SK-N-SH (cell line): ENCODE data around the gene LCP2. TPM values are rescaled to one million over a fixed set of nuclear protein-coding genes. Genes with fewer than 3 reads are reported as not detected.

Experiments used
- CTCF ChIA-PET: fragments of 300-600, 350-600 bp; formaldehyde crosslinking; extraction: SDS; loops from one replicate; lab custom pipeline; 2021; lab: Yijun Ruan, JAX
- POLR2A ChIA-PET: fragments of 350-600 bp; sonication (Branson Sonifier 250); formaldehyde crosslinking; extraction: SDS; loops from one replicate; lab custom pipeline; 2020; ENCODE audit warnings: antibody characterized with exemption, inconsistent platforms; lab: Yijun Ruan, JAX
- DNase-seq: peaks from one replicate; pipeline ENCODE4 v3.0.0; 2012
- H2AFZ ChIP-seq: fragments of 200-600 bp; sonication (generic); 2 replicates; pipeline ENCODE4 v1.8.1; 2016; ENCODE audit warnings: antibody characterized with exemption, mild to moderate bottlenecking, low read depth
- H3F3A ChIP-seq: fragments of 200-600 bp; sonication (generic); replicated peaks from 2 replicates; pipeline ENCODE3; 2016; ENCODE audit warnings: antibody characterized with exemption, mild to moderate bottlenecking; ENCODE audit not compliant: insufficient read depth
- H3K27ac ChIP-seq, 2 experiments: fragments of 200-500 bp in 1 of 2; fragments of 200-600 bp in 1 of 2; sonication (Bioruptor generic) in 1 of 2; sonication (generic), shearing (Covaris generic) in 1 of 2; 2 replicates each; pipeline versions ENCODE4 v1.5.1 to v1.6.1; 2014 to 2016; ENCODE audit warnings: low read depth in 2 of 2, inconsistent platforms in 1 of 2, low read length in 1 of 2, mild to moderate bottlenecking in 1 of 2, mixed read lengths in 1 of 2
- H3K27me3 ChIP-seq: fragments of 200-600 bp; sonication (generic), shearing (Covaris generic); 2 replicates; pipeline ENCODE4 v1.6.1; 2016; ENCODE audit warnings: mixed run types; ENCODE audit not compliant: insufficient read depth
- H3K36me3 ChIP-seq, 2 experiments: fragments of 200-500 bp in 1 of 2; fragments of 200-600 bp in 1 of 2; sonication (Bioruptor generic) in 1 of 2; sonication (generic) in 1 of 2; replicated peaks in 1 of 2; 2 replicates each; pipeline versions ENCODE3 to v1.5.1; 2014 to 2016; ENCODE audit warnings: low read length in 1 of 2, mild to moderate bottlenecking in 1 of 2; ENCODE audit not compliant: insufficient read depth in 2 of 2, control insufficient read depth in 1 of 2
- H3K4me1 ChIP-seq, 2 experiments: fragments of 200-500 bp in 1 of 2; fragments of 200-600 bp in 1 of 2; sonication (Bioruptor generic) in 1 of 2; sonication (generic), shearing (Covaris generic) in 1 of 2; 2 replicates each; pipeline versions ENCODE4 v1.5.1 to v1.6.1; 2014 to 2016; ENCODE audit warnings: low read depth in 1 of 2, low read length in 1 of 2, mixed run types in 1 of 2; ENCODE audit not compliant: insufficient read depth in 2 of 2, control insufficient read depth in 1 of 2
- H3K4me2 ChIP-seq: fragments of 200-600 bp; sonication (generic), shearing (Covaris generic); 2 replicates; pipeline ENCODE4 v1.6.1; 2017; ENCODE audit warnings: mixed run types
- H3K4me3 ChIP-seq, 2 experiments: fragments of 200-500 bp in 1 of 2; fragments of 200-600 bp in 1 of 2; sonication (Bioruptor generic) in 1 of 2; sonication (generic), shearing (Covaris generic) in 1 of 2; 2 replicates each; pipeline versions ENCODE4 v1.5.1 to v1.8.1; 2014 to 2016; ENCODE audit warnings: low read depth in 2 of 2, inconsistent platforms in 1 of 2, low read length in 1 of 2, mild to moderate bottlenecking in 1 of 2, mixed read lengths in 1 of 2, moderate library complexity in 1 of 2
- H3K79me2 ChIP-seq: fragments of 200-600 bp; sonication (generic); 2 replicates; pipeline ENCODE4 v1.8.1; 2017; ENCODE audit warnings: mild to moderate bottlenecking; ENCODE audit not compliant: insufficient read depth
- H3K9ac ChIP-seq: fragments of 200-600 bp; sonication (generic); 2 replicates; pipeline ENCODE4 v1.6.1; 2017; ENCODE audit warnings: mixed run types
- H3K9me2 ChIP-seq: fragments of 200-600 bp; sonication (generic); 2 replicates; pipeline ENCODE4 v1.6.1; 2017; ENCODE audit warnings: mixed run types
- H3K9me3 ChIP-seq: fragments of 200-600 bp; sonication (generic); 2 replicates; pipeline ENCODE4 v1.6.1; 2017; ENCODE audit warnings: mixed run types, mild to moderate bottlenecking, moderate library complexity
- H4K20me1 ChIP-seq: fragments of 200-600 bp; sonication (generic); 2 replicates; pipeline ENCODE4 v1.6.1; 2017; ENCODE audit warnings: mild to moderate bottlenecking, mixed run types; ENCODE audit not compliant: insufficient read depth
- CHD2 ChIP-seq: fragments of 150-350 bp; IDR thresholded peaks from 2 replicates; pipeline ENCODE4 v1.6.1; 2018; ENCODE audit warnings: low read length; ENCODE audit not compliant: partially characterized antibody
- ELF1 ChIP-seq: IDR thresholded peaks from 2 replicates; pipeline ENCODE4 v1.4.0; 2012
- EP300 ChIP-seq, 2 experiments: IDR thresholded peaks; 2 replicates each; pipeline versions ENCODE4 v1.4.0 to v1.6.1; 2012; ENCODE audit warnings: borderline replicate concordance in 1 of 2, low read depth in 1 of 2, low read length in 1 of 2
- GABPA ChIP-seq: IDR thresholded peaks from 2 replicates; pipeline ENCODE4 v1.4.0; 2012; ENCODE audit warnings: low read depth, mild to moderate bottlenecking
- GATA2 ChIP-seq: sonication (generic); formaldehyde crosslinking; IDR thresholded peaks from 2 replicates; pipeline ENCODE4 v1.5.0; 2020; ENCODE audit warnings: mild to moderate bottlenecking, missing genetic modification reagents
- JUND ChIP-seq: IDR thresholded peaks from 2 replicates; pipeline ENCODE4 v1.4.0; 2012
- MEF2A ChIP-seq: IDR thresholded peaks from 2 replicates; pipeline ENCODE4 v1.4.0; 2012; ENCODE audit warnings: low read depth, borderline replicate concordance
- MXI1 ChIP-seq: IDR thresholded peaks from 2 replicates; pipeline ENCODE4 v1.6.1; 2012; ENCODE audit warnings: mild to moderate bottlenecking, low read depth, low read length, improper control_type of control experiment
- NRF1 ChIP-seq: IDR thresholded peaks from 2 replicates; pipeline ENCODE4 v1.6.1; 2012; ENCODE audit warnings: low read depth, mild to moderate bottlenecking, low read length
- RAD21 ChIP-seq: IDR thresholded peaks from 2 replicates; pipeline ENCODE4 v1.6.1; 2012; ENCODE audit warnings: mild to moderate bottlenecking, low read length
- RCOR1 ChIP-seq: fragments of 150-350 bp; IDR thresholded peaks from 2 replicates; pipeline ENCODE4 v1.6.1; 2017; ENCODE audit warnings: antibody characterized with exemption, low read length
- SMC3 ChIP-seq: IDR thresholded peaks from 2 replicates; pipeline ENCODE4 v1.6.1; 2012; ENCODE audit warnings: low read depth, low read length, improper control_type of control experiment
- TAF1 ChIP-seq: IDR thresholded peaks from 2 replicates; pipeline ENCODE4 v1.6.1; 2012; ENCODE audit warnings: low read depth, mild to moderate bottlenecking, low read length, moderate library complexity, borderline replicate concordance
- USF1 ChIP-seq: IDR thresholded peaks from 2 replicates; pipeline ENCODE4 v1.4.0; 2012; ENCODE audit warnings: low read depth, borderline replicate concordance
- YY1 ChIP-seq: IDR thresholded peaks from 2 replicates; pipeline ENCODE4 v1.4.0; 2012; ENCODE audit warnings: low read depth, mild to moderate bottlenecking
- ZBTB33 ChIP-seq: IDR thresholded peaks from 2 replicates; pipeline ENCODE4 v1.4.0; 2012; ENCODE audit warnings: low read depth, borderline replicate concordance
- WGBS: methylation state at CpG from one replicate; pipeline ENCODE4 v1.1.6; 2017; ENCODE audit warnings: low lambda C conversion rate; 5-methylcytosine and 5-hydroxymethylcytosine counted together
- polyA plus RNA-seq, 3 experiments: library from polyadenylated mRNA; depleted of rRNA; stranded (reverse); fragments of >200 nt; gene quantifications; 2 replicates each; pipeline ENCODE4 v1.2.3, GENCODE V29; 2012
- TF ChIP-seq, protein P1 (sequence below): fragments of 150-350 bp; IDR thresholded peaks from 2 replicates; pipeline ENCODE4 v1.6.1; 2016; ENCODE audit warnings: mild to moderate bottlenecking, low read depth, low read length
- TF ChIP-seq, protein P2 (sequence below): IDR thresholded peaks from 2 replicates; pipeline ENCODE4 v1.6.1; 2012; ENCODE audit warnings: mild to moderate bottlenecking, low read depth, low read length, moderate library complexity

The LCP2 gene
- polyA plus RNA-seq, 1 of the 3 experiments (the other 2 are of a cell fraction), result not detected

GRCh38 chr5:170221327-170221741 is 76.2 kb downstream of the LCP2 start:
- Histone ChIP-seq H3K79me2 (no peaks in the 10 kb centered on the region), H3K4me3 (no peak overlapping the region), H2AFZ (no peak overlapping the region), H4K20me1 (no peaks in the 10 kb centered on the region), H3K9me3 (no peaks in the 10 kb centered on the region), H3K36me3 (no peaks in the 10 kb centered on the region), H3K4me2 (no peak overlapping the region), H3K9ac (no peak overlapping the region), H3K4me1 (peaks cover 12 to 15% of the 10 kb centered on the region in 2 experiments; a peak in 3 of 4 replicates), H3K27me3 (no peaks in the 10 kb centered on the region), H3K27ac (no peak overlapping the region), H3K9me2 (no peaks in the 10 kb centered on the region), H3F3A (peaks cover 9% of the 10 kb centered on the region)
- TF ChIP-seq TAF1, result no peak
- TF ChIP-seq RAD21, result no peak
- TF ChIP-seq MXI1, result no peak
- TF ChIP-seq RCOR1, result no peak
- TF ChIP-seq GATA2, result no peak
- no peak for TF ChIP-seq ELF1
- no peak for TF ChIP-seq YY1
- no peak for TF ChIP-seq CHD2
- no peak for TF ChIP-seq USF1
- no peak for TF ChIP-seq ZBTB33
- TF ChIP-seq JUND, result no peak
- no peak for TF ChIP-seq SMC3
- TF ChIP-seq, protein P1, sequence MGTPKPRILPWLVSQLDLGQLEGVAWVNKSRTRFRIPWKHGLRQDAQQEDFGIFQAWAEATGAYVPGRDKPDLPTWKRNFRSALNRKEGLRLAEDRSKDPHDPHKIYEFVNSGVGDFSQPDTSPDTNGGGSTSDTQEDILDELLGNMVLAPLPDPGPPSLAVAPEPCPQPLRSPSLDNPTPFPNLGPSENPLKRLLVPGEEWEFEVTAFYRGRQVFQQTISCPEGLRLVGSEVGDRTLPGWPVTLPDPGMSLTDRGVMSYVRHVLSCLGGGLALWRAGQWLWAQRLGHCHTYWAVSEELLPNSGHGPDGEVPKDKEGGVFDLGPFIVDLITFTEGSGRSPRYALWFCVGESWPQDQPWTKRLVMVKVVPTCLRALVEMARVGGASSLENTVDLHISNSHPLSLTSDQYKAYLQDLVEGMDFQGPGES, result no peak
- no peak for TF ChIP-seq NRF1
- TF ChIP-seq, protein P2, sequence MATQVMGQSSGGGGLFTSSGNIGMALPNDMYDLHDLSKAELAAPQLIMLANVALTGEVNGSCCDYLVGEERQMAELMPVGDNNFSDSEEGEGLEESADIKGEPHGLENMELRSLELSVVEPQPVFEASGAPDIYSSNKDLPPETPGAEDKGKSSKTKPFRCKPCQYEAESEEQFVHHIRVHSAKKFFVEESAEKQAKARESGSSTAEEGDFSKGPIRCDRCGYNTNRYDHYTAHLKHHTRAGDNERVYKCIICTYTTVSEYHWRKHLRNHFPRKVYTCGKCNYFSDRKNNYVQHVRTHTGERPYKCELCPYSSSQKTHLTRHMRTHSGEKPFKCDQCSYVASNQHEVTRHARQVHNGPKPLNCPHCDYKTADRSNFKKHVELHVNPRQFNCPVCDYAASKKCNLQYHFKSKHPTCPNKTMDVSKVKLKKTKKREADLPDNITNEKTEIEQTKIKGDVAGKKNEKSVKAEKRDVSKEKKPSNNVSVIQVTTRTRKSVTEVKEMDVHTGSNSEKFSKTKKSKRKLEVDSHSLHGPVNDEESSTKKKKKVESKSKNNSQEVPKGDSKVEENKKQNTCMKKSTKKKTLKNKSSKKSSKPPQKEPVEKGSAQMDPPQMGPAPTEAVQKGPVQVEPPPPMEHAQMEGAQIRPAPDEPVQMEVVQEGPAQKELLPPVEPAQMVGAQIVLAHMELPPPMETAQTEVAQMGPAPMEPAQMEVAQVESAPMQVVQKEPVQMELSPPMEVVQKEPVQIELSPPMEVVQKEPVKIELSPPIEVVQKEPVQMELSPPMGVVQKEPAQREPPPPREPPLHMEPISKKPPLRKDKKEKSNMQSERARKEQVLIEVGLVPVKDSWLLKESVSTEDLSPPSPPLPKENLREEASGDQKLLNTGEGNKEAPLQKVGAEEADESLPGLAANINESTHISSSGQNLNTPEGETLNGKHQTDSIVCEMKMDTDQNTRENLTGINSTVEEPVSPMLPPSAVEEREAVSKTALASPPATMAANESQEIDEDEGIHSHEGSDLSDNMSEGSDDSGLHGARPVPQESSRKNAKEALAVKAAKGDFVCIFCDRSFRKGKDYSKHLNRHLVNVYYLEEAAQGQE, result no peak
- TF ChIP-seq EP300 (IDR thresholded peaks at IDR 0.05; ENCODE audit: borderline replicate concordance in 1 of 2, low read depth in 1 of 2, low read length in 1 of 2), result no peak
- TF ChIP-seq MEF2A, result no peak
- no peak for TF ChIP-seq GABPA
- POLR2A ChIA-PET, result no interaction called here
- 71% methylated on average over 6 of the region's 6 CpGs for WGBS
- DNase-seq, result no peak
- CTCF ChIA-PET, result interaction anchor here (0.6 to 11.9 kb wide), 7 partner anchors 11 to 412 kb away, joined by 3 to 257 read pairs (median 5); partner anchors contain the start of gene C5orf58
